Right lobe of liver (tissue), 6 donors: ENCODE measurements around the gene STKLD1. TPM values are rescaled to one million over a fixed set of nuclear protein-coding genes. Genes with fewer than 3 reads are reported as not detected.

ENCODE experiments used
- ATAC-seq, 4 donors: fragments of 200-7000 bp; cut with Tn5 transposase; one replicate each; pipeline ENCODE4 v1.9.1; 2020; ENCODE audit warnings: mild to moderate bottlenecking in 4 of 4, moderate library complexity in 4 of 4
- DNase-seq, 3 donors: peaks; one replicate each; pipeline ENCODE4 v3.0.0-alpha.2; 2020
- H3K27ac ChIP-seq, 3 donors: fragments of 200-600 bp; one replicate each; pipeline ENCODE4 v1.8.0; 2022
- H3K27me3 ChIP-seq, 2 donors: fragments of 200-600 bp; one replicate each; pipeline ENCODE4 v1.8.0; 2022
- H3K36me3 ChIP-seq, 4 donors: fragments of 200-600 bp; sonication (generic) in 1 of 4; one replicate each; pipeline versions ENCODE4 v1.5.1 to v1.8.0; 2017 to 2022; ENCODE audit warnings: control low read depth in 1 of 4
- H3K4me1 ChIP-seq, 4 donors: fragments of 200-600 bp; sonication (generic) in 1 of 4; one replicate each; pipeline versions ENCODE4 v1.5.1 to v1.8.0; 2017 to 2022; ENCODE audit warnings: control low read depth in 1 of 4
- H3K4me3 ChIP-seq, 3 donors: fragments of 200-600 bp; one replicate each; pipeline ENCODE4 v1.8.0; 2022
- H3K9me3 ChIP-seq, 4 donors: fragments of 200-600 bp; sonication (generic) in 1 of 4; one replicate each; pipeline versions ENCODE4 v1.5.1 to v1.8.0; 2017 to 2022; ENCODE audit warnings: control low read depth in 1 of 4
- CTCF ChIP-seq, 4 donors: fragments of 200-600 bp in 3 of 4; fragments of 450-650 bp in 1 of 4; IDR thresholded peaks; one replicate each; pipeline versions ENCODE4 v1.5.1 to v1.8.0; 2016 to 2022; ENCODE audit warnings: antibody characterized with exemption in 4 of 4, mild to moderate bottlenecking in 2 of 4
- POLR2A ChIP-seq: fragments of 450-650 bp; IDR thresholded peaks from one replicate; pipeline ENCODE4 v1.6.1; 2017; ENCODE audit warnings: antibody characterized with exemption, mild to moderate bottlenecking
- WGBS: methylation state at CpG from one replicate; pipeline ENCODE4 v1.1.6; 2018; ENCODE audit warnings: low coverage, low lambda C conversion rate; ENCODE audit not compliant: insufficient coverage; ENCODE audit errors: missing lambda C conversion rate; 5-methylcytosine and 5-hydroxymethylcytosine counted together
- intact Hi-C, 2 donors: fragments of 100-400 bp; cut with DNase I; formaldehyde crosslinking; loops; one replicate each; pipeline versions ENCODE4 v1.11.2 to v1.14.1; 2022
- total RNA-seq, 6 experiments: library from RNA; depleted of rRNA in 2 of 6; stranded (reverse); fragments of >200 nt in 2 of 6; fragmentation: NEBNext Ultra II Directional in 3 of 6; extraction: Animal tissue kit (Norgen Biotek cat#: 25700) in 3 of 6; gene quantifications; one replicate each; pipeline versions ENCODE4 v1.1.0 to v1.2.4, GENCODE V29; 2016 to 2023
- donor health status: DM: no; HTN: yes; CAD: no.
- donor health status: DM: no; HTN: no; CAD: no.
- donor health status: DM: no; HTN: no; CAD: no.
- donor health status: DM: no; HTN: yes; CAD: no.
- donor health status: DM: no; HTN: yes; CAD: no.

STKLD1 gene
- total RNA-seq, 6 experiments from 2014 or later = 0.43 to 2.6 (median 0.81) TPM; not detected in 1

- 59% methylated on average over 4 of the region's 12 CpGs for WGBS
- DNase-seq (no peak), ATAC-seq (no peak)
- Histone ChIP-seq H3K27ac (no peak overlapping the region), H3K36me3 (peaks cover 3 to 30% (median 12%) of the 10 kb centered on the region in 4 donors), H3K9me3 (no peaks in the 10 kb centered on the region), H3K4me3 (no peak overlapping the region), H3K27me3 (no peaks in the 10 kb centered on the region), H3K4me1 (peaks cover 0 to 9% (median 2%) of the 10 kb centered on the region in 4 donors)
- intact Hi-C loops = loop anchor here (5.0 to 10.0 kb wide), 4 partner anchors 50 to 217 kb away; partner anchors contain the start of genes SURF1 (in 1 of the 2) and SURF2 (in 1 of the 2)
- no peak for TF ChIP-seq CTCF (IDR thresholded peaks at IDR 0.05)
- no peak for TF ChIP-seq POLR2A
Measured at GRCh38 chr9:133404454-133405002, 28.4 kb downstream of the STKLD1 start.

GRCh38 chr9:133405508-133406438 lies 29.6 kb downstream of the STKLD1 start:
- no peaks in the 10 kb centered on the region for H3K27me3 ChIP-seq
- peaks cover 3 to 43% (median 15%) of the 10 kb centered on the region in 4 donors for H3K36me3 ChIP-seq
- H3K9me3 ChIP-seq = no peaks in the 10 kb centered on the region
- DNase-seq = no peak
- ATAC-seq = peak in 3 of 4 donors; percentile 10 to 61 (median 57)
- H3K4me3 ChIP-seq = no peak overlapping the region
- peak overlapping the region in 2 of 3 donors; percentile 29 to 57 for H3K27ac ChIP-seq
- intact Hi-C loops = loop anchor here in 1 of 2 donors (5.0 to 10.0 kb wide), 2 partner anchors 51 to 77 kb away; partner anchors contain the start of genes SURF1 and SURF2
- WGBS = 29% methylated on average over 15 of the region's 19 CpGs
- TF ChIP-seq POLR2A (no peak), CTCF (IDR thresholded peaks at IDR 0.05) (no peak)
- H3K4me1 ChIP-seq = peaks cover 0 to 9% (median 2%) of the 10 kb centered on the region in 4 donors

GRCh38 chr9:133406480-133407307 lies 30.5 kb downstream of the STKLD1 start:
- Histone ChIP-seq H3K27ac (no peak overlapping the region), H3K9me3 (no peaks in the 10 kb centered on the region), H3K4me3 (no peak overlapping the region), H3K4me1 (peaks cover 0 to 9% (median 2%) of the 10 kb centered on the region in 4 donors), H3K27me3 (no peaks in the 10 kb centered on the region), H3K36me3 (peaks cover 3 to 52% (median 18%) of the 10 kb centered on the region in 4 donors)
- intact Hi-C loops = loop anchor here in 1 of 2 donors (5.0 to 10.0 kb wide), 2 partner anchors 52 to 76 kb away; partner anchors contain the start of genes SURF1 and SURF2
- ATAC-seq = peak; percentile 84 to 91 (median 88)
- TF ChIP-seq POLR2A = no peak
- peak; percentile 87 to 93 (median 92) for TF ChIP-seq CTCF (IDR thresholded peaks at IDR 0.05)
- peak; percentile 74 to 82 (median 81) for DNase-seq
- 37% methylated on average over 13 of the region's 24 CpGs for WGBS

- no peak for ATAC-seq
- Histone ChIP-seq H3K9me3 (no peaks in the 10 kb centered on the region), H3K4me1 (peaks cover 0 to 9% (median 2%) of the 10 kb centered on the region in 4 donors), H3K27me3 (no peaks in the 10 kb centered on the region), H3K4me3 (no peak overlapping the region), H3K27ac (no peak overlapping the region), H3K36me3 (peaks cover 3 to 64% (median 22%) of the 10 kb centered on the region in 4 donors)
- no peak for DNase-seq
- 80% methylated on average over 1 of the region's 1 CpG for WGBS
- intact Hi-C loops = loop anchor here in 1 of 2 donors (5.0 to 10.0 kb wide), 2 partner anchors 53 to 74 kb away; partner anchors contain the start of genes SURF1 and SURF2
- no peak for TF ChIP-seq CTCF (IDR thresholded peaks at IDR 0.05)
- no peak for TF ChIP-seq POLR2A
Measured at GRCh38 chr9:133408042-133408441, 31.9 kb downstream of the STKLD1 start.
